IPS-20b (cell line): ENCODE results near the gene TMEM271.
"Not testable (repeated sequence)": the region's sequence is repeated elsewhere in the genome, so short reads cannot be mapped to it uniquely, and the experiment has no call there.

Experiments
- H3K27ac ChIP-seq: one replicate; pipeline ENCODE4 v1.5.1; 2013; ENCODE audit warnings: low read length
- H3K27me3 ChIP-seq: 2 replicates; pipeline ENCODE4 v1.6.1; 2013; ENCODE audit warnings: mild to moderate bottlenecking, low read length, inconsistent platforms; ENCODE audit not compliant: insufficient read depth
- H3K36me3 ChIP-seq: 2 replicates; pipeline ENCODE4 v1.6.1; 2013; ENCODE audit warnings: low read depth, mild to moderate bottlenecking, inconsistent platforms, low read length, moderate library complexity; ENCODE audit not compliant: insufficient read depth
- H3K4me1 ChIP-seq: 2 replicates; pipeline ENCODE4 v1.6.1; 2013; ENCODE audit warnings: mild to moderate bottlenecking, control low read depth, inconsistent platforms, low read length, moderate library complexity; ENCODE audit not compliant: insufficient read depth
- H3K4me3 ChIP-seq: 2 replicates; pipeline ENCODE4 v1.5.1; 2013; ENCODE audit warnings: mild to moderate bottlenecking, low read length, inconsistent platforms
- H3K9ac ChIP-seq: 2 replicates; pipeline ENCODE4 v1.6.1; 2013; ENCODE audit warnings: low read depth, mild to moderate bottlenecking, inconsistent platforms, low read length, moderate library complexity
- H3K9me3 ChIP-seq: 2 replicates; pipeline ENCODE4 v1.6.1; 2013; ENCODE audit warnings: mild to moderate bottlenecking, low read depth, low read length, inconsistent platforms; ENCODE audit not compliant: insufficient read depth

Gene TMEM271

GRCh38 chr4:566508-567295 is 9.4 kb downstream of the TMEM271 start:
- Histone ChIP-seq H3K27me3 (peaks cover 23% of the 10 kb centered on the region), H3K9me3 (peaks cover 17% of the 10 kb centered on the region), H3K4me1 (no peaks in the 10 kb centered on the region), H3K9ac (no peak overlapping the region), H3K36me3 (no peaks in the 10 kb centered on the region), H3K27ac (no peak overlapping the region), H3K4me3 (no peak overlapping the region)

- Histone ChIP-seq H3K9me3 (peaks cover 17% of the 10 kb centered on the region), H3K9ac (no peak overlapping the region), H3K4me1 (no peaks in the 10 kb centered on the region), H3K36me3 (no peaks in the 10 kb centered on the region), H3K27me3 (peaks cover 16% of the 10 kb centered on the region), H3K27ac (no peak overlapping the region), H3K4me3 (no peak overlapping the region)
Observed at GRCh38 chr4:566035-566434, 10.1 kb downstream of the TMEM271 start.

- H3K4me3 ChIP-seq, H3K9ac ChIP-seq, H3K27ac ChIP-seq, H3K4me1 ChIP-seq, H3K36me3 ChIP-seq: not testable (repeated sequence)
- peaks cover 17% of the 10 kb centered on the region for H3K9me3 ChIP-seq
- peaks cover 12% of the 10 kb centered on the region for H3K27me3 ChIP-seq
Observed at GRCh38 chr4:565614-566013, 10.5 kb downstream of the TMEM271 start.

- not testable (repeated sequence) for H3K4me1 ChIP-seq
Observed at GRCh38 chr4:562458-562857, 13.6 kb downstream of the TMEM271 start.

DNA sequence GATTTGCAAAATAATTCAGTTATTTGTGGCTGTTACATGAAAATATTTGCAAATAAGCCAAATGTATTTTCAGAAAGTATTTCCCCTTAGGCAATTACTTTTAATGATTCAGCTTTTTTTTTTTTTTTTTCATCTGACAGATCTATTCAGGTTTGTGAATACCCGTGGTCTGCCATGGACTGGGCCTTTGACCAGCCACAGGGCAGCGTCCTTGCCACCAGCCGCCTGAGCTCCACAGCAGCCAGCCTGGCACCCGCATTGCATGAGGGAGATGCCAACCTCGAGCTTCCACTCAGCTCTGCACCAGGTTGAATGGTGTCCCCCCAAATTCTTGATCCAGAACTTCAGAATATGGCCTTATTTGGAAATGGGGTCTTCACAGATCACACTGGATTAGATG is 14.7 kb downstream of the TMEM271 start:
- Histone ChIP-seq H3K9me3 (peaks cover 19% of the 10 kb centered on the region), H3K4me3 (no peak overlapping the region), H3K9ac (no peak overlapping the region), H3K36me3 (no peaks in the 10 kb centered on the region), H3K27me3 (no peaks in the 10 kb centered on the region; the same call in 1 of the 2 replicates), H3K4me1 (no peaks in the 10 kb centered on the region), H3K27ac (no peak overlapping the region)

More at GRCh38 chr4:562458-562857, 13.6 kb downstream of the TMEM271 start:
- not testable (repeated sequence) for H3K9ac ChIP-seq, H3K4me3 ChIP-seq, H3K27me3 ChIP-seq, H3K27ac ChIP-seq, H3K36me3 ChIP-seq
- H3K9me3 ChIP-seq = peaks cover 17% of the 10 kb centered on the region

GRCh38 chr4:560731-561291 is 15.3 kb downstream of the TMEM271 start:
- H3K4me1 ChIP-seq = no peaks in the 10 kb centered on the region
- no peak overlapping the region for H3K9ac ChIP-seq
- no peak overlapping the region for H3K27ac ChIP-seq
- peaks cover 22% of the 10 kb centered on the region for H3K9me3 ChIP-seq
- no peak overlapping the region for H3K4me3 ChIP-seq
- no peaks in the 10 kb centered on the region; the same call in 1 of the 2 replicates for H3K27me3 ChIP-seq
- H3K36me3 ChIP-seq = no peaks in the 10 kb centered on the region

- H3K9me3 ChIP-seq = peaks cover 28% of the 10 kb centered on the region
- no peak overlapping the region for H3K27ac ChIP-seq
- no peak overlapping the region for H3K4me3 ChIP-seq
Observed at GRCh38 chr4:560061-560460, 16.0 kb downstream of the TMEM271 start.

GRCh38 chr4:555566-556275 is 20.4 kb downstream of the TMEM271 start:
- peaks cover 40% of the 10 kb centered on the region for H3K9me3 ChIP-seq
- H3K4me3 ChIP-seq = no peak overlapping the region
- no peaks in the 10 kb centered on the region; the same call in 1 of the 2 replicates for H3K27me3 ChIP-seq
- H3K9ac ChIP-seq = no peak overlapping the region
- no peak overlapping the region for H3K27ac ChIP-seq
- H3K36me3 ChIP-seq = no peaks in the 10 kb centered on the region
- no peaks in the 10 kb centered on the region for H3K4me1 ChIP-seq

More at GRCh38 chr4:560061-560460, 16.0 kb downstream of the TMEM271 start:
- Histone ChIP-seq H3K27me3 (no peaks in the 10 kb centered on the region; the same call in 1 of the 2 replicates), H3K4me1 (no peaks in the 10 kb centered on the region), H3K36me3 (no peaks in the 10 kb centered on the region), H3K9ac (no peak overlapping the region)

DNA sequence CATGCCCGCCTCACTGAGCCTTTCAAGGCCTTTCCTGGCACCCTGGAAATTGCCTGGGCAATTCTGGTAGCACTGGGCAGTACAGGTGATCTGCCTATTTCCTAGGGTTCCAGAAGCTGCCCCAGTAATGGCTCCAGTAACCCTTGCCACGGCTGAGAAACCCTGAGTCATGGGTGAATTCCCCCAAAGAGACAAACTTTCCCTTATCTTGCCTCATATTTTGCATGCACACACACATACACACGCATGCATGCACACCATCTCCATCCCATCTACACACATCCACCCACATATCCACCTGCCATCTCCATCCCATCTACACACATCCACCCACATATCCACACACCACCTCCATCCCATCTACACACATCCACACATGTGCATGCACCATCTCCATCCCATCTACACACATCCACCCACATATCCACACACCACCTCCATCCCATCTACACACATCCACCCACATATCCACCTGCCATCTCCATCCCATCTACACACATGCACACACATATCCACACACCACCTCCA is 21.2 kb downstream of the TMEM271 start:
- H3K9me3 ChIP-seq = peaks cover 40% of the 10 kb centered on the region
- not testable (repeated sequence) for H3K27me3 ChIP-seq, H3K4me3 ChIP-seq, H3K4me1 ChIP-seq, H3K9ac ChIP-seq, H3K27ac ChIP-seq, H3K36me3 ChIP-seq

- H3K27ac ChIP-seq = no peak overlapping the region
- peaks cover 40% of the 10 kb centered on the region for H3K9me3 ChIP-seq
- H3K4me3 ChIP-seq = no peak overlapping the region
- no peaks in the 10 kb centered on the region for H3K36me3 ChIP-seq
- no peaks in the 10 kb centered on the region for H3K4me1 ChIP-seq
- no peaks in the 10 kb centered on the region for H3K27me3 ChIP-seq
- no peak overlapping the region for H3K9ac ChIP-seq
Observed at GRCh38 chr4:552019-552418, 24.1 kb downstream of the TMEM271 start.

GRCh38 chr4:550268-550667 is 25.8 kb downstream of the TMEM271 start:
- H3K27ac ChIP-seq, H3K27me3 ChIP-seq, H3K9ac ChIP-seq, H3K4me1 ChIP-seq, H3K4me3 ChIP-seq, H3K36me3 ChIP-seq: not testable (repeated sequence)
- peaks cover 27% of the 10 kb centered on the region for H3K9me3 ChIP-seq
